ES-I3 (cell line): ENCODE data around the gene SLC39A11.

ENCODE experiments used
- H3K36me3 ChIP-seq: 2 replicates; pipeline ENCODE4 v1.6.1; 2013; ENCODE audit warnings: mild to moderate bottlenecking, low read length, control low read depth, moderate library complexity; ENCODE audit not compliant: insufficient read depth
- H3K4me1 ChIP-seq: 2 replicates; pipeline ENCODE4 v1.6.1; 2013; ENCODE audit warnings: mild to moderate bottlenecking, control low read depth, low read length; ENCODE audit not compliant: insufficient read depth
- H3K9ac ChIP-seq: 2 replicates; pipeline ENCODE4 v1.6.1; 2013; ENCODE audit warnings: low read depth, mild to moderate bottlenecking, low read length, moderate library complexity
- H3K9me3 ChIP-seq: 2 replicates; pipeline ENCODE4 v1.6.1; 2013; ENCODE audit warnings: mild to moderate bottlenecking, low read length, moderate library complexity; ENCODE audit not compliant: control insufficient read depth, insufficient read depth

SLC39A11 gene

DNA sequence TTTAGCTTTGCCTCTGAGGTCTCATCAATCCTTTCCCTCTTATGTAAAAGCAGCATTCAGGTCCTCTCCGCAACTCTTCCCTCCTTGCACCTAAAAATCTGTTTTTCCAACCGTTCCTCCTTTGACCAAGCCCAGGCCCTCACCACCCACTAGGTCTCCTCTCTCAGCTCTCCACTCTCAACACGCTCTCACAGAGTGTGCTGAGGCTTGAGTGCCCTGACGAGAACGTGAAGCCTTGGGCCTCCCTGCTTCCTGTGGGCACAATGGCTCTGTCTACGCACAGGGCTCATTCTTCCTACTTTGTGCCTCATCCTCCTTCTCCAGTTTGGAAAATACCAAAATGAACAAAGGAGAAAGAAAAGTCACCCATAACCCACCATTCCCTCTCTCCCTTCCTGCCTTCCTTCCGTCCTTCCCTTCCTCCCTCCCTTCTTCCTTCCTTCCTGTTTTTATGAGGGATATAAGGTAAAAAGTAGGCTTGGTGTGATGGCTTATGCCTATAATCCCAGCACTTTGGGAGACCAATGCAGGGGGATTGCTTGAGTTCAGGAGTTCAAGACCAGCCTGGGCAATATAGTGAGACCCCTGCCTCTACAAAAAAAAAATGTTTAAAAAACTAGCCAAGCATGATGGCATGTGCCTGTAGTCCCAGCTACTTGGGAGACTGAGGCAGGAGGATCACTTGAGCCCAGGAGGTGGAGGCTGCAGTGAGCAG is 31.3 kb upstream of the SLC39A11 start:
- Histone ChIP-seq H3K4me1 (no peaks in the 10 kb centered on the region), H3K9me3 (no peaks in the 10 kb centered on the region), H3K36me3 (no peaks in the 10 kb centered on the region), H3K9ac (no peak overlapping the region)

DNA sequence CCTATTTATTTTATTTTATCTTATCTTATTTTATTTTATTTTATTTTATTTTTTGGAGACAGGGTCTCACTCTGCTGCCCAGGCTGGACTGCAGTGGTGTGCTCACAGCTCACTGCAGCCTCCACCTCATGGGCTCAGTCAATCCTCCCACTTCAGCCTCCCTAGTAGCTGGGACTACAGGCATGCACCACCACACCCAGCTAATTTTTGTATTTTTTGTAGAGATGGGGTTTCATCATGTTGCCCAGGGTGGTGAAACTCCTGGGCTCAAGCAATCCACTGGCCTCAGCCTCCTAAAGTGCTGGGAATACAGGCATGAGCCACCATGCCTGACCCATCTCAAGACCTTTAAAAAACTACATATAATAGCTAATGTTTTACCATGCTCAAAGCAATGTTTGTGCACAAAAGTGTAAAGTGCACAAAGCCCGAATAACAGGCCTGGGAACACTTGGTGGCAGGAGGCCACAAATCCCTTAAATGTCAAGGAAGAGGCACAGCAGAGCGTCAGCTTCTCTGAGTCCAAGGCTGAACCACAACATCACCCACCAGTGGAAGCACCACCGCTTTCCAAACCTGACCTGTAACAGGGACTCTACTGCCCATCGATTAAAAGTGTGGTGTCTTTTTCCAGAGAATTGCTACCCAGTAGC is 30.6 kb upstream of the SLC39A11 start:
- Histone ChIP-seq H3K36me3 (no peaks in the 10 kb centered on the region), H3K9ac (no peak overlapping the region), H3K4me1 (no peaks in the 10 kb centered on the region), H3K9me3 (no peaks in the 10 kb centered on the region)

DNA sequence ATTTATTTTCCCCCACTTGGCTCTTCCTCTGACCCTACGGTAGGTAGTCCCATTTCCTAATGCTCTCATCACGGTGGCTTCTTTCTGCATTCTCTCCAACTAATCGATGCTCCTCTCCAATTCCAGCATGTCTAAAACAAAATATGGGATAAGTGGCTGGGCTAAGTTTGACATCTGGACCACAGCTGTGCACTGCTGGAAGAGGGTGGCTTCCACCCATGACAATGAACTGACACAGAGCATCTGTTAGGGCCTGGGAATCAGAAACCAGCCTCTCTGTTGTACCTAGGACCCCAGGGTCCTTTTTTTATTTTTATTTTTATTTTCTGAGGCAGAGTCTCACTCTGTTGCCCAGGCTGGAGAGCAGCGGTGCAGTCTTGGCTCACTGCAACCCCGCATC is 29.0 kb upstream of the SLC39A11 start:
- H3K9ac ChIP-seq, result no peak overlapping the region
- H3K9me3 ChIP-seq, result no peaks in the 10 kb centered on the region
- no peaks in the 10 kb centered on the region for H3K4me1 ChIP-seq
- H3K36me3 ChIP-seq, result no peaks in the 10 kb centered on the region

DNA sequence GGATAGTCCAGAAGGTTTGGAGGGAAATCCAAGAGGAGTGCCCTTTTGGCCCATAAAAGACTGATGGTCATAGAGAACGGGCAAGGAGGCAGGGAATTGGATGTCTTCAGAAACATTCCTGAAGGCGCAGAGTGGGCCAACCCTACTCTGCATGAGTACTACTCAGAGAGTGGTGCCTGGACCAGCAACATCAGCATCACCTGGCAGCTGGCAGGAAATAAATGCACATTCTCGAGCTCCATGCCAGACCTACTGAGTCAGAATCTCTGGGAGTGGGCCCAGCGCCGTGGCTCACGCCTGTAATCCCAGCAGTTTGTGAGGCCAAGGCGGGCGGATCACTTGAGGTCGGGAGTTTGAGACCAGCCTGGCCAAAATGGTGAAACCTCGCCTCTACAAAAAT is 27.1 kb upstream of the SLC39A11 start:
- Histone ChIP-seq H3K9ac (no peak overlapping the region), H3K4me1 (no peaks in the 10 kb centered on the region), H3K36me3 (no peaks in the 10 kb centered on the region), H3K9me3 (no peaks in the 10 kb centered on the region)

DNA sequence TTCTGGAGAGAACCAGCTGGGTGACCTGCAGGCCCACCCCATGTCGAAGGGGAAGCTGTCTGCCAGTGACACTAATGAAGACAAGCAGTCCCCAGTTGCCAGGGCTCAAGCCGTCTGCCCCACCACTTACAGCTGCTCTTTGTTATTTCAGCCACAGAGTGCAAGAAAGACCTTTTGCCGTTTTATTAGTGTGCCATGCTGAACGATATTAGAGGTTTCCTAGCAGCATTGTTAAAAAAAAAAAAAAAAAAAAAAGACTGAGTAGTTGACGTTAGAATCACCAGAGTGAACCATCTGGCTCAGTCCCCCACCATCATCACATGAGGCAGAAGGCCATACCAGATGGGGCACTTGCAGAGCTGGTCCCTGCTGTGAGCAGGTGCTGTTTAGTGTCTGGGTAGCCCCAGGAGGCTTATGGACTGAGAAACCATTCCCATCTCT is 26.5 kb upstream of the SLC39A11 start:
- H3K4me1 ChIP-seq, result no peaks in the 10 kb centered on the region
- no peaks in the 10 kb centered on the region for H3K36me3 ChIP-seq
- no peak overlapping the region for H3K9ac ChIP-seq
- no peaks in the 10 kb centered on the region for H3K9me3 ChIP-seq

DNA sequence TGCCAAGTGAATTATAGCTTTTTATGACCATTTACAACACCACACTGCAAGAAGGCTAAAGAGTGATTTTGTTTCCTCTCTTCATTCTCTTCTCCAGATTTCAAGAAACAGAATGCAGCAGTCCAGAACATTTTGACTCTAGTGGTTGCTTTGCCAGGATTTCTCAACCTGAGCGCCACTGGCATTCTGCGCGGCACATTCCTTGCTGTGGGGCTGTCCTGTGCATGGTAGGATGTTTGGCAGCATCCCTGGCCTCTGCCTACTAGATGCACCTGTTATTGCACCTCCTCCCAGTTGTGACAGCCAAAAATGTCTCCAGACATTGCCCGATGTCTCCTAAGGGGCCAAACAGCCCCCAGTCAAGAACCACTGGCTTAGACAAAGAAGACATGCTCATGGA is 25.7 kb upstream of the SLC39A11 start:
- no peaks in the 10 kb centered on the region for H3K4me1 ChIP-seq
- H3K36me3 ChIP-seq, result no peaks in the 10 kb centered on the region
- H3K9ac ChIP-seq, result no peak overlapping the region
- H3K9me3 ChIP-seq, result no peaks in the 10 kb centered on the region

DNA sequence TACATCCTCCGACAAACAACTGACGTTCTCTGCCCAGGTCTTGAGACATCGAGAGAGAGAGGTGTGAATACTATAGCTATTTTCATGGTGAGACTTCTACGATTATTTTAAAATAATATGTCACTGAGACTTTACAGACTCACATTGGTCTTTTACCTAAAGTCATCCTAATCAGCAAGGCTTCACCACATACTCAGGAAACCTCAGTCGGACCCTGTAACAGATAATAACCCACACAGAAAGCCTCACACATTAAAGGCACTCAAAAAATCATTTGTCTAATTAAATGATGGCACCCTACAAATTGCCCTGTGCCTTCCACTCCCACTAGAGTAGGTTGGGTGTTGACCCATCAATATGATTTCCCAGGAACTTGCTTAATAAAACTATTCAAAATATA is 19.8 kb upstream of the SLC39A11 start:
- Histone ChIP-seq H3K9ac (no peak overlapping the region), H3K36me3 (no peaks in the 10 kb centered on the region), H3K4me1 (no peaks in the 10 kb centered on the region), H3K9me3 (no peaks in the 10 kb centered on the region)

DNA sequence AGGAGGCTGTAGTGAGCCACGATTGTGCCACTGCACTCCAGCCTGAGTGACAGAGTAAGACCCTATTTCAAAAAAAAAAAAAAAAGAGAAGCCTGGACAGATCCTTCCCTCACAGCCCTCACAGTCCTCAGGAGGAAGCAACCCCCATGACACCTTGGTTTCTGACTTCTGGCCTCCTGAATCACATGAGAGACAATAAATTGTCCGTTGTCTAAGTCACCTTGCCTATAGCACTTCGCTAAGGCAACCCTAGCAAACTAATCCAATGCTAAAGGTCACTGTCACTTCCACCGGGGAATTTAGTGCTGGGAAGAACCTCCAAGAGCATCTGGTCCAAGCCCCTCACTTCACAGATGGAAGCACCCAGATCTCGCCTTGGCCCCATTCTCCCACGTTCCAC is 18.9 kb upstream of the SLC39A11 start:
- Histone ChIP-seq H3K9ac (no peak overlapping the region), H3K9me3 (no peaks in the 10 kb centered on the region), H3K36me3 (no peaks in the 10 kb centered on the region), H3K4me1 (no peaks in the 10 kb centered on the region)

DNA sequence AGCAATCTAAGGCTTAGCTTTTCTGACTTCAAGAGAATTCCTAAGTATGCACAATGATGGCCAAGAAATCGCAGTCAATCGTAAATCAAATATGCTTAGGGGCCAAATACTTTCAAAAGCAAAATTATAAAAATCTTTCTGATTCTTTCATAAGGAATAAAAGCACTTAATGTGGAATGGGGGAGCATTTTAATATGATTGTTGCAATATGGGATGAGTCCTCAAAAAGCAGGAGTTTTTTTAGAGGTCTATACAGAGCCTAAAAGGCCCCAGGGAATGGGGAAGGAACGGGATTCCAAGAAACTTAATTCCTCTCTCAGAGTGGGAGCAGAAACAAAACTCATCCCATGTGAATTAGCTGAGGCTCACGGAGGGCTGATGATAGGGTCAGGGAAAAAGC is 14.7 kb upstream of the SLC39A11 start:
- Histone ChIP-seq H3K4me1 (no peaks in the 10 kb centered on the region), H3K9ac (no peak overlapping the region), H3K9me3 (0 out of 2 replicates have a peak, but pooled peaks cover 2% of the 10 kb centered on the region), H3K36me3 (no peaks in the 10 kb centered on the region)

DNA sequence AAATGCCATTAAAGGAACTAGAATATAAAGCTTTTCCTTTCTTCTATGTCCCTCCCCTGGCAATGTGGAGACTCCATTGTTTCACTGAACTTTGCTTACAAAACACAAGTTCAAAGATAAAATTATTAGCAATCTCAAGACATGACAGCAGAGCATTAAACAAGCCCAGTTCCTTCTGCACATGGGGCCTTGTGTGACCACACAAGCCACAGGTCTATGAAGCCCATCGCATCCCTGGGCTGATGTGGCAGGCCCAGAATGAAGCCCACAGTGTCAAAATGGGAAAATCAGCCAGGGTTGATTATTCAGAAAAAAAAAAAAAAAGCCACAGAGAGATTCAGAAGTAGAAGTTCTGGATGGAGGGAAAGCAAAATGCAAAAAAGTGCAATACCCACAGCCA is 12.9 kb upstream of the SLC39A11 start:
- Histone ChIP-seq H3K9ac (no peak overlapping the region), H3K4me1 (no peaks in the 10 kb centered on the region)

DNA sequence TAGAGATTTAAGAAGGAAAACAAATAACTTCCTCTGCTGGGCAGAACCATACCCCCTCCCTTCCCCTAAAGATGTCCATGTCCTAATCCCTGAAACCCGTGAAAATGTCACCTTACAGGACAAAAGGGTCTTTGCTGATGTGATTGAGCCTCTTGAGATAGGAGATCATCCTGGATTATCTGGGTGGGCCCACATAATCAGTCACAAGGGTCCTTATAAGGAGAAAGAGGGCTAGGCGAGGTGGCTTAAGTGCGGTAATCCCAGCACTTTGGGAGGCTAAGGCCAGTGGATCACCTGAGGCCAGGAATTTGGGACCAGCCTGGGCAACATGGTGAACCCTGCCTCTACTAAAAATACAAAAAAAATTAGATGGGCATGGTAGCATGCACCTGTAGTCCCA is 12.0 kb upstream of the SLC39A11 start:
- Histone ChIP-seq H3K9ac (no peak overlapping the region), H3K36me3 (no peaks in the 10 kb centered on the region), H3K9me3 (0 out of 2 replicates have a peak, but pooled peaks cover 2% of the 10 kb centered on the region), H3K4me1 (no peaks in the 10 kb centered on the region)

More for the DNA sequence above, 12.9 kb upstream of the SLC39A11 start:
- 0 out of 2 replicates have a peak, but pooled peaks cover 2% of the 10 kb centered on the region for H3K9me3 ChIP-seq
- no peaks in the 10 kb centered on the region for H3K36me3 ChIP-seq

DNA sequence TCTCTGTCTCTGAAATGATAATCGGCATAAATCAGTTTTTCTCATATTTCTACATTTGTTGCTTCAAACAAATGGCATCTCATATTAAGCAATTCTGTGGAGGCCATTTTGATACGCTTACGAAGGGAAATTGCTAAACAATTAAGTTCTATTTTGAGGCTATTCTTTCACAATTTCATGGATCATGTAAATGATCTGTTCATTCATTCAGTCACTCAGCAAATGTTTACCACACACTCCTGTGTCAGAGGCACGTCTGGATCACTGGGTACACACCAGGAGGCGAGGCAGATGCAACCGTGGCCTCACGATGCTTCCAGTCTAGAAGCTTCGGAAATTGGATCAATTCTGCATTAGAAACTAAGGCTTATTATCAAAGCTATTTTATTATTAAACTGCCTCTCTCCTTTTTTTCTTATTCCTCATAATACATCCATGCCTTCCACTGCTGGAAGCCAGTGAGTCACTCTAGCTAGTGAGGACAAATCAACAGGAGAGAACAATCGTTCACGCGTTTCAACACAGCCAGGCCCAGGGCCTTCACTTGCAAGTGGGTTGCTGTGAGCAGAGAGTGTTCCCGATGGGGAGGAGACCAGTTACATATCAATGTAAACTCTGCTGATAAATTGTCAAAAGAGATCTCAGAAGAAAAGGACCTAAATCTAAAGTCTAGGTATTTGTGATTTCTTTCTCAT is 11.3 kb upstream of the SLC39A11 start:
- no peaks in the 10 kb centered on the region for H3K36me3 ChIP-seq
- 0 out of 2 replicates have a peak, but pooled peaks cover 2% of the 10 kb centered on the region for H3K9me3 ChIP-seq

DNA sequence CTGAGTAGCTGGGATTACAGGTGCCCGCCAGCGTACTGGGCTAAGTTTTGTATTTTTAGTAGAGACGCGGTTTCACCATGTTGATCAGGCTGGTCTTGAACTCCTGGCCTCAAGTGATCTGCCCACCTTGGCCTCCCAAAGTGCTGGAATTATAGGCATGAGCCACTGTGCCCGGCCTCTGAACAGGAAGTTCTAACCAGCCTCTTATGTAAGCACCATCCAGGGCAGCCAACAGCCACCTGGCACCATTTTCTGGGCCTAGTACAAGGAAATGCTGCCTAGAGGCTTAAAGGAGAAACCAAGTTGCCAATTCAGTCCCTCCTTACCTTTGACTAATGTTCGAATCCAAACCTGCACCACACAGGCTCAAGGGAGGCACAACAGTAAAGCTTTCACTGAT is 8.5 kb upstream of the SLC39A11 start:
- no peak overlapping the region for H3K9ac ChIP-seq
- H3K9me3 ChIP-seq, result 0 out of 2 replicates have a peak, but pooled peaks cover 2% of the 10 kb centered on the region
- no peaks in the 10 kb centered on the region for H3K4me1 ChIP-seq
- H3K36me3 ChIP-seq, result no peaks in the 10 kb centered on the region

More for the DNA sequence above, 11.3 kb upstream of the SLC39A11 start:
- H3K9ac ChIP-seq, result no peak overlapping the region
- H3K4me1 ChIP-seq, result no peaks in the 10 kb centered on the region

DNA sequence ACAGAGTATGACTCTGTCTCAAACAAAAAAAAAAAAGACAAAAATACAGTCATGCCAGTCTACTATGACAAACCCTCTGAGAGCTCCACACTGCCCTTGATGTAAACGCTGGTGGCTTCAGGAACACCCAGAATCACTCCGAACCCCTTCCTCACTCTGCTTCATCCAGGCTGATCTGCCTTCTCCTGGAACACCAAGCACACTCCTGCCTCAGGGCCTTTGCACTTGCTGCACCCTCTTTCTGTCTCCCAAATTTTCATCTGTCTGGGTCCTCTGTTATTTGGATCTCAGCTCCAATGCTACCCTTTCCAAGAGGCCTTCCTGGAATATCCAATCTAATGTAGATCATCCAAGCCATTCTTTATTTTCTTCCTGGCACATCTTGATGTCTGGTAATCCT is 7.9 kb upstream of the SLC39A11 start:
- no peaks in the 10 kb centered on the region for H3K4me1 ChIP-seq

DNA sequence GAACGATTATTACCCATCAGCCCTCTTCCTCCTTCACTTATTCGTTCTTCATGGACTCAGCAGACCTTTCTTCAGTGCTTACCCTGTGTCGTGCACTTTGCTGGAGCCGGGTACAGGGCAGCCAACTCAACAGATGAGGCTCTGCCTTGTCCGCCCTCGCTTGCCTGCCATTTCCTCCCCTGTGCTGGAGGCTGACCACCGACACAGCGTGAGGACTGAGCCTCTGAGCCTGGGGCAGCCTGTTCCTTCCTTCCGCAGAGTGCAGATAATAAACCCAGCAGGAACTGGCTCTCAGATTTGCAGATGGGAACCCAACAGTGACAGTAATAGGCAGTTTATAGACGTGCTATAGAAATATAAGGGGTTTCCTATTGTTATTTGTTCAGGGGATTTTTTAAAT is 7.0 kb upstream of the SLC39A11 start:
- no peaks in the 10 kb centered on the region for H3K36me3 ChIP-seq
- no peaks in the 10 kb centered on the region for H3K9me3 ChIP-seq
- H3K9ac ChIP-seq, result no peak overlapping the region
- H3K4me1 ChIP-seq, result no peaks in the 10 kb centered on the region

More for the DNA sequence above, 7.9 kb upstream of the SLC39A11 start:
- H3K9ac ChIP-seq, result no peak overlapping the region
- H3K36me3 ChIP-seq, result no peaks in the 10 kb centered on the region
- H3K9me3 ChIP-seq, result 0 out of 2 replicates have a peak, but pooled peaks cover 2% of the 10 kb centered on the region
